ENCODE measurements around the gene GPBAR1.
A peak's percentile ranks its signal among the peaks of the same experiment; 100 is the strongest.
"Not testable (repeated sequence)": the region's sequence is repeated elsewhere in the genome, so short reads cannot be mapped to it uniquely, and the experiment has no call there.

The GPBAR1 gene

DNA sequence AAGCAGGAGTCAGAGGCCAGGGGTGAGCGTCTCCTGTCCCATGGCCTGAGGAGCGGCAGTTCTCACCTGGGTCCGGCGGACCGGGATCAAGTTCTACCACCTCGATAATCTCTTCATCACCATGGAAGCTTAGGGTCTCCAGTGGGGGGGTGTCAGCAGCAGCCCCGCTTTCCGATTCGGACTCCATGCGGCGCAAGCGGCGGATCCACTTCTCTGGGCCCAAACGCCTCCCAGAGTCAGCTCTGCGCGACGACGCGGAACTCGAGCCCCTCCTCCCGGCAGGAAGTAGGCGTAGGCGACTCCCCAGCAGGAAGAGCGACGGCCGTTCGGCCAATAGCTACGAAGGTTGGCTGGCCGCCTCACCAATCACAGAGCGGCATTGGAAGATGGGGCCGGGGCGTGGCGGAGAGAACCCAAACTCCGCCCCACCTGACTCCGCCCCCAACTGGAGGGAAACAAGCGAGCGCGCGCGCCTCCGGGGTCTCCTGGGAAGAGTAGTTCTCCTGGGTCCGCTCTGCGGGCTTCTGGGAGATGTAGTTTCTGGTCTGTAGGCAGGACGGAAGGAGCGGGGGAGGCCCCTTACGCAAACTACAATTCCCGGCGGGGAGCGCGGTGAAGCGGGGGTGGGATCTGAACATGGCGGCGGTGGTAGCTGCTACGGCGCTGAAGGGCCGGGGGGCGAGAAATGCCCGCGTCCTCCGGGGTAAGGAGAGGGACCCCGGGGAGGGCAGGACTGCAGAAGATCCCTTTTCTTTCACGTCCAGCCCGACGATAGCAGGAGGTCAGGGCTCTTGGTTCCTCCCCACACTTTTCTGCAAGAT lies 9.3 kb downstream of the GPBAR1 start, which contains the start of the genes AAMP and PNKD:
Gene AAMP, minus strand, starts transcription at position 238 of the 821 bp plus-strand sequence. Its CDS starts 51 bp downstream, at position 187.
Gene PNKD, plus strand, starts transcription at position 620 of the 821 bp plus-strand sequence. Its CDS starts 17 bp downstream, at position 637.
- peak; percentile 97 for DNase-seq

DNA sequence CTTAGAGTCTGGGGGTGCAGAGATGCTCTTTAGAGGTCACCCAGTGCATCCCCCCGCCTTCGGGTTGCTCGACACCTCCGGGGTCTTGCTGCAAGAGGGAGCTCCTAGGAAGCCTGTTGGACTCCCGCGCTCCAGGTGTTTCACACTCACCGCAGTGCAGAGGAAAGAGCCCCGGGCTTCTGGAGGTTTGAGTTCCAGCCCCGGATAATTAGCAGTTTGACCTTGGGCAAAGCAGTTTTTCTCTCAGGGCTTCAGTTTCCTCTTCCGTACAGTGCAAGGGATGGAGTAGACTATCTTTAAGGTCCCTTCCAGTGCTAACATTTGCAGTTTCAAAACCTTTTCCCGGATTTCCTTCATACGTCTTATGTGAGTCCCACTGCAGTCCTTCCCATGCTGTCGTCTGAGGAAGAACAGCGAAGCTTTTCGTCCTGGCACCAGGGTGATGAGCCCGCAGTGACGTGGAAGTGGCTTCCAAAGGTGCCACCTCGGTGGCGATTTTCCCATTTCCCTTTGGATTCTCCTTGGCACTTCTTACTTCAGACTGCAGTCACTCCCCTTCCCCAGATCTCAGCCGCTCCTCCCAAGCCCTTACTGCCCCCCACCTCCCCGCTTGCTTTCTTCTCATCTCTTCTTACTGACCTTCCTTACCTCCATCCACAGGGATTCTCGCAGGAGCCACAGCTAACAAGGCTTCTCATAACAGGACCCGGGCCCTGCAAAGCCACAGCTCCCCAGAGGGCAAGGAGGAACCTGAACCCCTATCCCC lies 10.1 kb downstream of the GPBAR1 start:
- no peak for DNase-seq

DNA sequence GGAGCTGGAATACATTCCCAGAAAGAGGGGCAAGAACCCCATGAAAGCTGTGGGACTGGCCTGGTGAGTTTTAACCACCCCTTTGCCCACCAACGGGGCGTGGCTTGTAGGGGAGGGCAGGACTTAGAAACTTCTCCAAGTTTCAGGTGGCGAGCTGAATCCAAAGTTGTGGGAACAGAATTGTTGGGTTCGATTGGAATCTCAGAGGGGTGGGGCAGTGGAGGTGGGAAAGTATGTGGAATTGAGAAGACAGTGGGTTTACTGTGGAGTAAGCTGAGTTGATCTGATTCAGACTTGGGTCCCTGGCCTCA lies 10.6 kb downstream of the GPBAR1 start:
- DNase-seq: no peak

DNA sequence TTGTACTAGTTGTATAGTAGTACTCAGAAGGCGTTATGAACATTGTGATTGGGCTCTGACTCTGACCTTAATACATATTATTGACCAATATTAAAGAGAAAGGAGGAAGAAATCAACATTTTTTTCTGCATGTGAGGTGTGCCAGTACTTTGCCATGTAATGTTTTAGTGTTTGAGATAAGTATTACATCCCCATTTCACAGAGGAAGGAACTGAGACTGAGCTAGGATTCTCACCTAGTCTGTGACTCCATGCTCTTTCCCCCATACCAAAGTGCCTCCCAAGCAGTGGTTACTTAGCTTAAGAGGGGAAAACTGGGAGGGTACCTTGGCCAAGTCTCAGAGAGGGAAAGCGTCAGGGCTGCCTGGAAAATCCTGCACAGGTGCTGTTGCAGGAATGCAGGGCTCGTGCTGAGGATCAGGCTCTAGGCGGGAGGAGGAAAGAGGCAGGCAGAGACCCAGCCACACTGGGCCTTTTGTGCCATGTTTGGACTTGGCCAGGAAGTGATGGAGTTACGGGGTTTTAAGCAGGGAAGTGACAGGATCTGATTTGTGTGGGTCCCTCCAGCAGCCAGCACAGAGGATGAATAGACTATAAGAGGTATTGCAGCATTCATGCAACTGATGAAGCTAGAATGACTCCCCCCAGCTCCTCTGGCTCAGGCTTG lies 11.2 kb downstream of the GPBAR1 start:
- DNase-seq: no peak

DNA sequence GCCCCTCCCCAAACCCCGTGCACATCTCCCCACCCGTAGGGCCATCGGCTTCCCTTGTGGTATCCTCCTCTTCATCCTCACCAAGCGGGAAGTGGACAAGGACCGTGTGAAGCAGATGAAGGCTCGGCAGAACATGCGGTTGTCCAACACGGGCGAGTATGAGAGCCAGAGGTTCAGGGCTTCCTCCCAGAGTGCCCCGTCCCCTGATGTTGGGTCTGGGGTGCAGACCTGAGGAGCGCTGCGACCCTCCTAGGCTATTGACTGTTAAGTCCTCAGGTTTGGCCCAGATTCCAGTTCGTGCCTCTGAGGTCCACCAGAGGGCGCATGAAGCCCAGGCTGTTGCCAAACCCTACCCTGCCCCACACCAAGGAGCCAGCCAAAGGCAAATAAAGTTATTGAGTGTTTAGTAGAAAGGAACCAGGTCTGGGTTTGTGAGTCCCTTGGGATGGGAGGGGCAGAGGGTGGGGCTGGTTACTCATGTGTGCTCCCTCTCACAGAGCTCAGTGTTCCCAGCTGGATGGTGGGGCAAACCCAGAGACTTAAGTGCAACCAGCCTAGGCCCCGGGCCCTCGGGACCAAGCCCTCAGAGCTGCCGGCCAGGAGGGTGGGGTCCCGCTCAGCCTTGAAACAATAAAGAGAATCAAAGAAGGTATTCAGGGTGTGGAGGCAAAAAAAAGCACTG lies 11.9 kb downstream of the GPBAR1 start:
- DNase-seq: peak; percentile 51

DNA sequence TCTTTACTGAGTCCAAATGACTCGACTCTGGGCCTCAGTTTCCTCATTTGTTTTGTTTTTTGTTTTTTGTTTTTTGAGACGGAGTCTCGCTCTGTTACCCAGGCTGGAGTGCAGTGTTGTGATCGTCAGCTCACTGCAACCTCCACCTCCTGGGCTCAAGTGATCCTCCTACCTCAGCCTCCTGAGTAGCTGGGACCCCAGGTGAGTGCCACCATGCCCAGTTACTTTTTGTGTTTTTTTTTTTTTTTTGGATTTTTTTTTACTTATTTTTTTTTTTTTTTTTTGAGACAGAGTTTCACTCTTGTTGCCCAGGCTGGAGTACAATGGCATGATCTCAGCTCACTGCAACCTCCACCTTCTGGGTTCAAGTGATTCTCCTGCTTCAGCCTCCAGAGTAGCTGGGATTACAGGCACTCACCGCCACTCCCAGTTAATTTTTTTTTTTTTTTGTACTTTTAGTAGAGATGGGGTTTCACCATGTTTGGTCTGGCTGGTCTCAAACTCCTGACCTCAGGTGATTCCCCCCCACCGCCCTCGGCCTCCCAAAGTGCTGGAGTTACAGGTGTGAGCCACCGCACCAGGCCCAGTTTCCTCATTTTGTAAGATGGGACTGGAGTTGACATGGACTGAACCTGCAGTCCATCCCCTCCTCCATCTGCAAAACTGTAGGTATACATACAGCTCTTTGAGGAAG lies 12.5 kb downstream of the GPBAR1 start:
- not testable (repeated sequence) for DNase-seq

DNA sequence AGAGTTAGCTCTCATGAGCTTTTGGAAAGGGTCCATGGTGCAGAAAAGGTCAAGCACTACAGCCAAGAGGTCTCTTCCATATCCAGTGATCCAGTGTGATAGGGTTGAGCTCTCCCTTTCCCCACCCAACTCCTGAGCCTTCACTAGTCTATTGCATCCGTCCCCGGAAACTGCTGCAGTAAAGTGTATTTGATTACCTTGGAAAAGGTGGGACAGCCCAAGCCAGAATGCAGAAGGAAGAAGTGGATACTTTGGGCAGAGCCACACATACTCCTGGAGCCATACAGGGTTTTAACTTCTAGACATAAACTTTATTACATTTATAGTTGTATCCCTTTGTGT lies 13.1 kb downstream of the GPBAR1 start:
- no peak for DNase-seq

DNA sequence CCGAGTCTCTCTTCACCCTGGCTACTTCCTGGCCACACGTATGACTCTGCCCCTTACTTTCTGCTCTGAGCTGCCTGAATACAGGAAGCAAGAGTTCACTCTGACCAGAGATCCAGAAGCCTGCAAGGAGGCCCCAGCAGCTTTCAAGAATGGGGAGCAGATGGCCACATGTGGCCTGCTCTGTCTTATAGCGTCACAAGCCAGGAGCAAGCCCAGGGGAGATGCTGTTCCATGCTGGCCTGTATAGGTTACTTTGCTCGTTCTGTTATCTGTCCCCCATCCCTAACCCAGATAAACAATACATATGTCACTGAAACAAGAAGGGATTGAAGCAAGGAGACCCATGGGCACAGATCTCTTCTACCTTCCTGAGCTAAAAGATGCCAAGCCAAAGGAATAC lies 13.8 kb downstream of the GPBAR1 start:
- DNase-seq: no peak

DNA sequence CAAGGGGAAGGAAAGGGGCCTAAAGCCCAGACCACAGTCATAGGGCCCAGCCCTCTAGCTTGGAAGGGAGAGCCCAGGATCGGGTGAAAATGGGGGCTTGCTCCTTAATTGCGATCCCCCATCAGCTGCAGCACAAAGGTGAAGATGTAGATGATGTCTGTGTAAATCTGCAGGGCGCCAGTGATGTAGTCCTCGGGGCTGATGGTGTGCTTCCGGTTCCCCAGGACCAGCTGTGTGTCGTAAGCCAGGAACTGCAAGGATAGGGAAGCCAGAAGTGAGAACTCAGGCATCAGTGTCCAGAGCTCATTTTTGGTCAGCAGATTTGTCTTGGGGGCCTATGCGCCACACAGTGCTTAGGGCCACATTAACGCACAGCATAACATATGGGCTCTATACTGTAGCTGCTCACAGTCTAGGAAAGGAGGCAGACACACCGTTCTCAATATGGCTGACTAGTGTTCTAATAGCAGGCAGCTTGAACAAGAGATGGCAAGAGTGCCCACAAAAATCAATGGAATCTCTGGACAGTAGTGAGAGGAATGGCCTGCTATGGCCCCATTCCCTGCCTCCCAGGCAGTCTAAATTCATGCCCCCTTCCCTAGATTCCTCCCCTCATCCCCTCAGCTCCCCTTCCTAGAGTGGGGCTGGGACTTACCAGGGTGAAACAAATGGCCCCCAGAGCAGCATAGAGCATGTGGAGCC lies 14.7 kb downstream of the GPBAR1 start:
- DNase-seq: no peak

DNA sequence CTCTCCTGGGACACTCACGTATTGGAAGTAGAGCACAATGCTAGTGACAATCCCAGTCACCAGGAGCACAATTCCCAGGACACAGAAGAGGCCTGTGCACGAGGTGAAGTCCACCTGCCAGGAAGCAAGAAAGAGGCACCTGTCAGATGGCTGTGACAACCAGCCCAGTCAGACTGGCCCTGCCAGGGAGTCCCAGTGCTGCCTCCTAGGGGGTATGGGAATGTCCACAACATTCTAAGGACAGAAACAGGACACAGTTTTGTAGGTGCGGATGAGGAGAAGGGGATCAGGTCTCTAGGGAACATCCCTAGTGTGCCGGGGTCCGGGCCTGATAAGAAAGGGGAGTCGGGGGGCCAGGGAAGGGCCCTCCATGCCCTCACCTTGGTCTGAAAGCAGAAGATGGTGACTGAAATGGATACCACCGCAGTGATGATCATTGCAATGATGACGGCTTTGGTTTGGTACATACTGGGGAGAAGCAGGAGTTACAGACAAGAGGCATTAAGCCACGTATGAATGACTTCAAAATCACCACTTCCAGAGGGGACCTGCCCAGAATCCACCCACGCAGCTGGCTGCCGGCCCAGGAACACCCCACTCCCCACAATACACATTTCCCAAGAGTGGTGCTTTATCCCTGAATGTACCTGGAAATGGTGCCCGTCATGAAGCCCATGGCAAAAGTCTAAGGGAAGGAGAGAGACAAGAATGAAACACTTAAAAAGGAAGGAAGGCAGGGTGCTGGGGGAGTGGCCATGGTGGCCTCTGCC lies 16.4 kb downstream of the GPBAR1 start:
- DNase-seq: no peak

DNA sequence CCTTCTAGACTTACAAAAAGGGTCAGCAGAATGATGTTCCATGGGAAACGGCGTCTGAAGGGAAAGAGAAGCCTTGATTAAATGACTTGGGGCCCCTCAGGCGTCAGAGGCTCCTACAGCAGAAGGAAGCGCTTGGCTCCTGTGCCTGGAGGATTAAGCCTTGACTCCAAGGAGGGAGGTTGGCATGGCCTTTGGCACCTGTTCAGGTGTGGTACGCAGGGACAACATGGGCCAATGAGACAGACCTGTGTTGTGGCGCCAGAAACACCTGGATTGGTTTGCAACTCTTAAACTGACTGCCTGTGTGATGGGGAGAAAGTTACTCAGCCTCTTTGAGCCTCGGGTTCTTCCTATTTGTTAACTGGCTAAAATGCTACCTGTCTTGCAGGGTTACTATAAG lies 17.1 kb downstream of the GPBAR1 start:
- no peak for DNase-seq

DNA sequence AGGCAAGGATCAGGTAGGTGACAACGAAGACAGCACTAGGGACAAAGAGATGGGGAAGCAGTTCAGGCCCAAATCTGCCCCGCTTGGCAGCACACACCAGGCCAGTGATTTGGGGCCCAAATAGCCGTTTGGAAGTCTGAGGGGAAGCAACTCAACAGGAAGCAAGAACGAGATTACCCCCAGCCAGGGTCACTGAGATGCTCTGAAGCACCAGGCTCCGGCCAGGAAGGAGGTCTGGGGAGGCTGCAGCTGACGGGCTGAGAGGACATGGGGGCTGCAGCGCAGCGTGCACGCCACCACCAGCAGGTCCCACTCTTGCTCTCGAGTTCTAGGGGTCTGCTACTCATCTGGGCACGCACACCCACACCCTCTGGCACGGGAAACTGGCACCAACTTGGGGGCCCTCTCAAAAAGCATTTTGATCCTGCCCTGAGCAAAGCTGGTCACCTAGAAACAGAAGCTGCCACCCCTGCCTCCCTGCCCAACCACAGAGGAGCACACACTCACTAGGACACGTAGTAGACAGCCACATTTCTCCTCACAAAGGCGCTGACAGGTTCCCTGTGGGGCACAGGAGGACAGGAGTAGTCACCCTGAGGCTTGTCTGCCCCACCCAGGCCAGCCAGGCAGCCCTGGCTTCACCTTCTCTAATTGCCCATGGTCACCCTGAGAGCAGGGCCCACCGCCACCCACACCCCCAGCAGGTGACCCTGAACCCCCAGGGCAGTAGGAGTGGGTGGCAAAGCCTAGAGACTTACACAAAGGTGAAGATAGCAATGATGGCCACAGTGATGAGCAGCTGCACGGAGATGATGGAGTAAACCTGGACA lies 17.9 kb downstream of the GPBAR1 start:
- no peak for DNase-seq

DNA sequence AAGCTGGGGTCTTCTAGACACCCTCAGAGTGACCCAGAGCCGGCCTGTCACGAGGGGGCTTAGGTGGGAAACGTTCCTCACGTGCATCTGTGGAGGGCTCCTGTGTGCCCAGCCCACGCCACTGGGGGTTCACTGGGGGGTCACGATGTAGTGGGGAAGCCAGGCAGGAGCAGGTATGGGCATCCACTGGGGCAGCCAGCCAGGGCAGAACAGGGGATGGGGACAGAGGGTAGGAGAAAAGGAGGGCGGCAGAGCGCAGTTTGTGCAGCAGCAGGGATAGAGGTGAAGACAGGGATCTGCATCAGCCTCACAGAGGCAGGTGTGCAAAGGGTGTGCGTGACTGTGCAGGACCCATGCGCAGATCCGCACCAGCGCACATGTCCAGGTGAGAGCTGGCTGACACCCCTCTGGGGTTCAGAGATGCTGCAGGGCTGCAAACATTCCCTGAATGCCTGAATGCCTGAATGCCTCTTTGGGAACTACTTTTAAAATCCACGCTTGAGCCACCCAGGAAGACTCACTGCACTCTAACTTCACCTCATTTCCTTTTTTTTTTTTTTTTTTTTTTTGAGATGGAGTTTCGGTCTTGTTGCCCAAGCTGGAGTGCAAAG lies 19.6 kb downstream of the GPBAR1 start:
- no peak for DNase-seq

DNA sequence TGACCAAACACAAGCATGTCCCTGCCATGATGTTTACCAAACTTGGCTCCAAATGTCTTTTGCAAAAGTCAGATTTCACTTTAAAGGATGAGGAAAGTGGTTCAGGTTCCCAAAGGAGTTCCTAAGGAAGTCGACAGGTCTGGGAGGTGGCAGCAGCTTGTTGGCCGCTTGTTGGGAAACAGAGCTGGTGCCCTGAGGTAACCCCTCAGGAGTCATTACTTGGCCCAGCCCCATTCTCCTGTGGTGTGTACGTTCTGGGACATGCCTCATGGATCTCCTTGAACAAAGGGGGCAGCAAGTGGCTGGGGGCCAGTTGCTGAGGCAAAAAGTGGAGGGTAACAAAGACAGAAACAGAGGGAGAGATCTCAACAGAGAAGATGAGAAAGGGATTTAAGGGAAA lies 20.6 kb downstream of the GPBAR1 start:
- DNase-seq: no peak

DNA sequence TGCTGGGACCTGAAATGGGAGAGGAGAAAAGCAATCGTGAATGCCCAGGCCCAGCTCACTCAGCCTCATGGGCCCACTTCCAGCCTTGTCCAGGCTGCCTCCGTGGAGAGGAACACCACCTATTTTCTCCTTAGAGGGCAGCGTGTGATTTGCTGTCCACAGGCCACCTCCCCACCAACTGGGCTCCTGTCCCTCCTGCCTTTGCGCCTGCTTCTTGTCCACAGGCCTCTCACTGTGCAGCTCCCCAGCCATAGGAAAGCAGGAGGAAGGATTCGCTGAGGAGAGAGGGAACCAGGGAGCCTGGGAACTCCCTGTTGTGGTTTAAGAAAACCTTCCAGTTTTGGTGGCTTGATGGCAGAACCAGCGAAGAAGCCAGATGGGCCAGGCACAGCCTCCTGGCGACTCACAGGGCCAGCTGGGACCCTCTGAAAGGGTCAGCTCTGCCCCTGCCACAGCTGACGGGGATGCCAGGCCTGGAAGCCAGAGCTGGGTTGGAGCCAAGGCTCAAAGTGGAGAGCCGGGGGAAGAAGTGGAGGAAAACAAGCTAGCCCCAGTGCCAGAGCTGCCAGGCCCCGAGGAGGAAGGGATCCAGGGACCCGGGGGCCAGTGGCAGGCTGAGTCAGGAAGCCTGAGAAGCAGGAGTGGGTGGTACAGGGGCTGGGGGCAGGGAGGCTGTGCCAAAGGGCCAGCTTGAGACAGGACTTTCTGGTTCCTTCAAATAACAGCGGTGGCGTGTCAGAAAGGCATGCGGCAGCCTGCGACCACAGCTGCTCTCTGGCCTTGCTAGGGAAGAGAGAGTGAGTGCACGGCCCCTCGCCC lies 21.6 kb downstream of the GPBAR1 start:
- no peak for DNase-seq

DNA sequence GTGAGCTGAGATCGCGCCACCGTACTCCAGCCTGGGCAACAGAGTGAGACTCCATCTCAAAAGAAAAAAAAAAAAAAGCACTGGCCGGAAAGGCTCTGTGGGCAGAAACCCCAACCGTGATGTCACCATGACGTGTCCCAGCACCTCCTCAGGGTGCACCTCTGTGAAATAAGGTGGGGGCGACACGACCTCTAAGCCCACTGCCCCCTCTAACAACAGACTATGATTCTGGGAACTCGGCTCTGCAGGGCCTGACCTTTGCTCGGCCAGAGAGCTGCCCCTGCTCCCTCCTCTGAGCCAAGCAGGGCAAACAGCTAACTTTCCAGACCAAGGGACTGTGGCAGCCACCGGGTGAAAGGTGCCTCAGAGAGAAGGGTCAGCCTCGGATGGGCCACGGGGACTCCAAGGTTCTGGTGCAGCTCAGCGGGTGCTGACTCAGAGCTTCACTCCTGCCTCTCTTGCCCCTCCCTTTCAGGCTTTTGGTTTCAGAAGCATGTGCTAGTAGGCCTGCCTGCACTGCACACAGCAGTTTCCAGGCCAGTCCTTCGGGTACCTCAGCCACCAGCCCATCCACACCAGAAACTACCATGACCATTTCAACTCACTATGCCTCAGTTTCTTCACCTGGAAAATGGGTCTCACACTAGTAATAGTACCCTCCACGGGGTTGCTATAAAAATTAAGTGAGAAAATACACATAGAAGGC lies 23.4 kb downstream of the GPBAR1 start:
- no peak for DNase-seq

DNA sequence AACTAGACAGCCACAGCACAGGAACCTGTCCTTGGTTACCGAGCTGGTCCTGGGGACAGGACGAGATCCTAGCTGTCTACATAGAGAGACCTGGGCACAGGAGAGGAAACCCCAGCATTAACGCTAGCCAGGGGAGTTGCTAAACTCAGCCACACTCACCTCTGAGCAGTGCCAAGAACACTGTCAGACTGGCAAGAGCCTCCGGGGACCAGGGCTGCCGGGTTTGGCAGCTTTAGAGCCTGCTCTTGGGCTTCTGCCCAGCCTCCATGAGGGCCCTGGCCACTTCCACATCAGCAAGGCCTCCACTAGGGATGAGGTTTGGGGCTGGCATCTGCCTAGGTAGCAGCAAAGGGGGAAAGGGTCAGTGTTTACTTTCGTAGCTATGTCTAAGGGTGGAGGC lies 24.8 kb downstream of the GPBAR1 start:
- DNase-seq: no peak

Measured in NCI-H1105 (cell line).